GM12878 (cell line): ENCODE measurements around the gene PPP1R3C. TPM values are rescaled to one million over a fixed set of nuclear protein-coding genes. Genes with fewer than 3 reads are reported as not detected.

Experiments
- ATAC-seq: fragments of 200-7000 bp; cut with Tn5 transposase; 3 replicates; pipeline ENCODE4 v1.9.1; 2020; ENCODE audit warnings: mild to moderate bottlenecking, moderate library complexity
- BruUV-seq: library from RNA; stranded (reverse); fragments of 400-500 nt; replicated peaks from 2 replicates; lab custom pipeline; 2021; lab: Mats Ljungman, UMichigan
- CTCF ChIA-PET: fragments of 300-600 bp; sonication (Branson Sonifier 250); formaldehyde crosslinking; extraction: SDS; loops from one replicate; lab custom pipeline; 2021; ENCODE audit warnings: inconsistent platforms; lab: Yijun Ruan, JAX
- POLR2A ChIA-PET: fragments of 350-600 bp; formaldehyde crosslinking; extraction: SDS; loops from one replicate; lab custom pipeline; 2021; ENCODE audit warnings: inconsistent platforms; lab: Charles Lee
- RAD21 ChIA-PET: fragments of 300-600 bp; sonication (Branson Sonifier 250); formaldehyde crosslinking; loops from one replicate; lab custom pipeline; 2023; ENCODE audit warnings: antibody characterized with exemption; ENCODE audit not compliant: unreplicated experiment; lab: Charles Lee
- SMC1A ChIA-PET: fragments of 300-600 bp; sonication (Branson Sonifier 250); formaldehyde crosslinking; loops from one replicate; lab custom pipeline; 2023; ENCODE audit not compliant: unreplicated experiment, uncharacterized antibody; lab: Charles Lee
- DNase-seq: peaks from one replicate; pipeline ENCODE4 v3.0.0-alpha.2; 2011; ENCODE audit warnings: low read depth, low spot score
- FAIRE-seq: peaks from 3 replicates; lab custom pipeline; 2011; peaks lifted over from hg19 to GRCh38; lab: Jason Lieb, UNC
- H2AFZ ChIP-seq: 2 replicates; pipeline ENCODE4 v1.6.0; 2011; ENCODE audit warnings: low read depth, low read length, control low read depth; ENCODE audit not compliant: control insufficient read depth
- H3K27ac ChIP-seq: 2 replicates; pipeline ENCODE4 v1.5.1; 2011; ENCODE audit warnings: control low read depth; ENCODE audit not compliant: control insufficient read depth, insufficient read depth
- H3K27me3 ChIP-seq, 2 experiments: replicated peaks in 1 of 2; 2 replicates each; pipeline versions ENCODE4 v1.6.0 to v1.6.1; 2011; ENCODE audit warnings: low read length in 1 of 2; ENCODE audit not compliant: control insufficient read depth in 2 of 2, insufficient read depth in 2 of 2
- H3K36me3 ChIP-seq, 2 experiments: 2 replicates each; pipeline ENCODE4 v1.5.1; 2011; ENCODE audit warnings: low read length in 1 of 2; ENCODE audit not compliant: control insufficient read depth in 2 of 2, insufficient read depth in 2 of 2
- H3K4me1 ChIP-seq: 2 replicates; pipeline ENCODE4 v1.6.1; 2011; ENCODE audit warnings: mild to moderate bottlenecking, low read length, moderate library complexity, mixed read lengths; ENCODE audit not compliant: control insufficient read depth, insufficient read depth
- H3K4me2 ChIP-seq: 2 replicates; pipeline ENCODE4 v1.6.0; 2011; ENCODE audit warnings: control low read depth; ENCODE audit not compliant: control insufficient read depth, insufficient read depth
- H3K4me3 ChIP-seq: fragments of 200-600 bp; sonication (generic); 2 replicates; pipeline ENCODE4 v1.5.1; 2016
- H3K79me2 ChIP-seq: 2 replicates; pipeline ENCODE4 v1.6.0; 2011; ENCODE audit warnings: low read length; ENCODE audit not compliant: control insufficient read depth, insufficient read depth
- H3K9ac ChIP-seq: 2 replicates; pipeline ENCODE4 v1.8.0; 2011; ENCODE audit warnings: low read length, control low read depth, mixed read lengths; ENCODE audit not compliant: control insufficient read depth, insufficient read depth
- H3K9me3 ChIP-seq: replicated peaks from 3 replicates; pipeline ENCODE4 v1.5.1; 2011; ENCODE audit warnings: mild to moderate bottlenecking, low read length; ENCODE audit not compliant: control insufficient read depth, insufficient read depth
- H4K20me1 ChIP-seq: 2 replicates; pipeline ENCODE4 v1.6.0; 2011; ENCODE audit not compliant: control insufficient read depth, insufficient read depth
- BRCA1 ChIP-seq: IDR thresholded peaks from 2 replicates; pipeline ENCODE4 v1.6.1; 2011; ENCODE audit warnings: low read depth, low read length, improper control_type of control experiment
- NFYA ChIP-seq: IDR thresholded peaks from 2 replicates; pipeline ENCODE4 v1.6.1; 2011; ENCODE audit warnings: low read depth, mild to moderate bottlenecking, low read length, improper control_type of control experiment, borderline replicate concordance
- NFYB ChIP-seq: IDR thresholded peaks from 2 replicates; pipeline ENCODE4 v1.6.1; 2011; ENCODE audit warnings: low read depth, mild to moderate bottlenecking, low read length, improper control_type of control experiment, moderate library complexity; ENCODE audit not compliant: insufficient read depth
- RAD21 ChIP-seq: IDR thresholded peaks from 2 replicates; pipeline ENCODE4 v1.6.1; 2011; ENCODE audit warnings: mild to moderate bottlenecking, low read depth, low read length, moderate library complexity; ENCODE audit not compliant: insufficient read depth
- RAD51 ChIP-seq: fragments of 450-650 bp; IDR thresholded peaks from 2 replicates; pipeline ENCODE4 v1.6.1; 2016; ENCODE audit warnings: moderate library complexity, mild to moderate bottlenecking, inconsistent platforms
- WGBS: methylation state at CpG from one replicate; pipeline ENCODE4 v1.1.6; 2016; ENCODE audit warnings: low lambda C conversion rate; ENCODE audit not compliant: insufficient replicate concordance, insufficient coverage; ENCODE audit errors: missing lambda C conversion rate; 5-methylcytosine and 5-hydroxymethylcytosine counted together
- in situ Hi-C: fragments of 300-500 bp; cut with MboI; formaldehyde crosslinking; loops from 9 replicates; pipeline ENCODE4 v1.14.3; 2018; ENCODE audit warnings: mixed read lengths
- intact Hi-C: fragments of 100-400 bp; cut with micrococcal nuclease; formaldehyde crosslinking; loops from one replicate; pipeline ENCODE4 v1.14.2; 2022; ENCODE audit not compliant: unreplicated experiment
- polyA plus RNA-seq, 11 experiments: library from polyadenylated mRNA; depleted of rRNA in 4 of 11; unstranded in 6 of 11; stranded (reverse) in 5 of 11; fragments of >200 nt; fragmentation: Nextera tagmentation in 4 of 11; fragmentation: Illumina TruSeq in 1 of 11; extraction: Ambion mirVana in 4 of 11; extraction: Trizol in 1 of 11; gene quantifications; 1 replicate in 1 of 11; 2 replicates in 10 of 11; pipeline versions ENCODE4 v1.2.1 to v1.2.3, GENCODE V29; 2011 to 2016; ENCODE audit warnings: inconsistent platforms in 2 of 11, missing spikeins in 2 of 11, low read depth in 1 of 11
- total RNA-seq, 4 experiments: library from RNA; depleted of rRNA in 3 of 4; stranded (reverse); fragments of >200 nt in 3 of 4; fragmentation: Illumina TruSeq in 1 of 4; extraction: Trizol in 1 of 4; gene quantifications; 2 replicates each; pipeline versions ENCODE4 v1.2.1 to v1.2.3, GENCODE V29; 2013 to 2021
- TF ChIP-seq, protein P1 (sequence below): fragments of 450-650 bp; IDR thresholded peaks from 2 replicates; pipeline ENCODE4 v1.6.1; 2016; ENCODE audit warnings: mild to moderate bottlenecking, moderate library complexity, borderline replicate concordance
- TF ChIP-seq, protein P2 (sequence below): IDR thresholded peaks from 2 replicates; pipeline ENCODE4 v1.6.1; 2012; ENCODE audit warnings: low read depth, low read length, improper control_type of control experiment
- TF ChIP-seq, protein P3 (sequence below): IDR thresholded peaks from 2 replicates; pipeline ENCODE4 v1.6.1; 2012; ENCODE audit warnings: low read depth, low read length, improper control_type of control experiment

Gene PPP1R3C
- total and polyA plus RNA-seq, 10 of the 15 experiments (the other 5 are each of a cell fraction or from before 2014, with no cell fraction given): 0.01 to 0.08 (median 0.04) TPM; not detected in 6

DNA sequence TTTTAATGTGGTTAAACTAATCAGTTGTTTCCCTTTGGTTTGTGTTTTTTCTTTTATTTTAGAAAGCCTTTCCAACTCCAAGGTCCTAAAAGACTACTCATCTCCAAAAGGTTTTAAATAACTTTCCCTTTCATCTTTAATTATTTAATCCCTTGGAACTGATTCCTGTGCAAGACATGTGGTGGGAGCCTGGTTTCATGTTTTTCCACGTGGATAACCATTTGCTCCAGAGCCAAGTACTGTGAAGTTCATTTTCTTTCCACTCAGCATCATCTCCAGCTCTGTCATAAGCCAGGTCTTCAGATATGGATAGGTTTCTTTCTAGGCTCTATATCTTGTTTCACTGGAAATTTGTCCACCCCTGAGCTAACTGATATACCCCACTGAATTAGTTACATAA lies 16.7 kb downstream of the PPP1R3C start:
- CTCF ChIA-PET: interaction anchor here (1.3 kb wide), 2 partner anchors 19 to 79 kb away, joined by 3 to 4 read pairs; no protein-coding TSS in a partner anchor
- Histone ChIP-seq H3K4me2 (no peak overlapping the region), H3K9ac (no peak overlapping the region), H3K4me3 (no peak overlapping the region), H4K20me1 (no peaks in the 10 kb centered on the region), H2AFZ (no peak overlapping the region), H3K27ac (no peak overlapping the region), H3K27me3 (no peaks in the 10 kb centered on the region; a peak in 1 of 4 replicates), H3K9me3 (no peaks in the 10 kb centered on the region), H3K79me2 (no peaks in the 10 kb centered on the region), H3K36me3 (no peaks in the 10 kb centered on the region), H3K4me1 (no peaks in the 10 kb centered on the region)
- in situ Hi-C loops (no loop called here), intact Hi-C loops (no loop called here)
- SMC1A ChIA-PET: interaction anchor here (1.2 to 1.8 kb wide), 2 partner anchors 11 to 19 kb away, joined by 5 read pairs; no protein-coding TSS in a partner anchor
- POLR2A ChIA-PET: no interaction called here
- no peak for TF ChIP-seq NFYB
- FAIRE-seq (no peak), ATAC-seq (no peak), DNase-seq (no peak)
- no TSS peak for BruUV-seq
- RAD21 ChIA-PET: no interaction called here
- WGBS: 0% methylated on average over 1 of the region's 1 CpG

DNA sequence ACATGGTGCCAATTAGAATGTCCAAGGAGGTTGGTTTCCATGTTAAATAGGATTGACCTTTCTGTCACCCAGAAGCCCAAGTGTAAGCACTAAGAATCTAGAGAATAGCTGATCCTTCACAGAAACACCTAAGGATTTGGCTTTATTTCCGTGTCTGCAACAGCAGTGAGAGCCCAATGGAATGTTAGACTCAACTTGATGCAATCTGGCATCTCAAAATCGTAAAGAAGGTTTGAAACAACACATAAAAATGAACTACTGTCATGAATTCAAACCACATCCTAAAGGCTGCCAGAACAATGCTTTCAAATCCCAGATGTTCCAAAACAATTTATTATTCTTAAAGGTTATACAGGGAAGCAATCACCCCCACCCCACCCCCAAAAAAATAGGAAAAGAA lies 18.6 kb downstream of the PPP1R3C start:
- H3K27me3 ChIP-seq: no peaks in the 10 kb centered on the region; a peak in 1 of 4 replicates
- H3K9ac ChIP-seq: no peak overlapping the region
- DNase-seq (no peak), FAIRE-seq (no peak), ATAC-seq (no peak)
- no peak overlapping the region for H3K4me3 ChIP-seq
- H3K9me3 ChIP-seq: no peaks in the 10 kb centered on the region
- intact Hi-C loops (no loop called here), in situ Hi-C loops (no loop called here)
- H3K4me1 ChIP-seq: no peaks in the 10 kb centered on the region
- H3K79me2 ChIP-seq: no peaks in the 10 kb centered on the region
- 0% methylated on average over 2 of the region's 2 CpGs for WGBS
- ChIA-PET CTCF (no interaction called here), SMC1A (no interaction called here), RAD21 (no interaction called here), POLR2A (no interaction called here)
- H4K20me1 ChIP-seq: no peaks in the 10 kb centered on the region
- H3K4me2 ChIP-seq: no peak overlapping the region
- no peak overlapping the region for H2AFZ ChIP-seq
- BruUV-seq: no TSS peak
- no peaks in the 10 kb centered on the region for H3K36me3 ChIP-seq
- no peak overlapping the region for H3K27ac ChIP-seq
- TF ChIP-seq, protein P1, sequence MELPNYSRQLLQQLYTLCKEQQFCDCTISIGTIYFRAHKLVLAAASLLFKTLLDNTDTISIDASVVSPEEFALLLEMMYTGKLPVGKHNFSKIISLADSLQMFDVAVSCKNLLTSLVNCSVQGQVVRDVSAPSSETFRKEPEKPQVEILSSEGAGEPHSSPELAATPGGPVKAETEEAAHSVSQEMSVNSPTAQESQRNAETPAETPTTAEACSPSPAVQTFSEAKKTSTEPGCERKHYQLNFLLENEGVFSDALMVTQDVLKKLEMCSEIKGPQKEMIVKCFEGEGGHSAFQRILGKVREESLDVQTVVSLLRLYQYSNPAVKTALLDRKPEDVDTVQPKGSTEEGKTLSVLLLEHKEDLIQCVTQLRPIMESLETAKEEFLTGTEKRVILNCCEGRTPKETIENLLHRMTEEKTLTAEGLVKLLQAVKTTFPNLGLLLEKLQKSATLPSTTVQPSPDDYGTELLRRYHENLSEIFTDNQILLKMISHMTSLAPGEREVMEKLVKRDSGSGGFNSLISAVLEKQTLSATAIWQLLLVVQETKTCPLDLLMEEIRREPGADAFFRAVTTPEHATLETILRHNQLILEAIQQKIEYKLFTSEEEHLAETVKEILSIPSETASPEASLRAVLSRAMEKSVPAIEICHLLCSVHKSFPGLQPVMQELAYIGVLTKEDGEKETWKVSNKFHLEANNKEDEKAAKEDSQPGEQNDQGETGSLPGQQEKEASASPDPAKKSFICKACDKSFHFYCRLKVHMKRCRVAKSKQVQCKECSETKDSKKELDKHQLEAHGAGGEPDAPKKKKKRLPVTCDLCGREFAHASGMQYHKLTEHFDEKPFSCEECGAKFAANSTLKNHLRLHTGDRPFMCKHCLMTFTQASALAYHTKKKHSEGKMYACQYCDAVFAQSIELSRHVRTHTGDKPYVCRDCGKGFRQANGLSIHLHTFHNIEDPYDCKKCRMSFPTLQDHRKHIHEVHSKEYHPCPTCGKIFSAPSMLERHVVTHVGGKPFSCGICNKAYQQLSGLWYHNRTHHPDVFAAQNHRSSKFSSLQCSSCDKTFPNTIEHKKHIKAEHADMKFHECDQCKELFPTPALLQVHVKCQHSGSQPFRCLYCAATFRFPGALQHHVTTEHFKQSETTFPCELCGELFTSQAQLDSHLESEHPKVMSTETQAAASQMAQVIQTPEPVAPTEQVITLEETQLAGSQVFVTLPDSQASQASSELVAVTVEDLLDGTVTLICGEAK: no peak
- TF ChIP-seq, protein P2, sequence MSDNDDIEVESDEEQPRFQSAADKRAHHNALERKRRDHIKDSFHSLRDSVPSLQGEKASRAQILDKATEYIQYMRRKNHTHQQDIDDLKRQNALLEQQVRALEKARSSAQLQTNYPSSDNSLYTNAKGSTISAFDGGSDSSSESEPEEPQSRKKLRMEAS: no peak
- no peak for TF ChIP-seq RAD21
- no peak for TF ChIP-seq BRCA1
- TF ChIP-seq RAD51: no peak
- TF ChIP-seq NFYA: no peak
- TF ChIP-seq, protein P3, sequence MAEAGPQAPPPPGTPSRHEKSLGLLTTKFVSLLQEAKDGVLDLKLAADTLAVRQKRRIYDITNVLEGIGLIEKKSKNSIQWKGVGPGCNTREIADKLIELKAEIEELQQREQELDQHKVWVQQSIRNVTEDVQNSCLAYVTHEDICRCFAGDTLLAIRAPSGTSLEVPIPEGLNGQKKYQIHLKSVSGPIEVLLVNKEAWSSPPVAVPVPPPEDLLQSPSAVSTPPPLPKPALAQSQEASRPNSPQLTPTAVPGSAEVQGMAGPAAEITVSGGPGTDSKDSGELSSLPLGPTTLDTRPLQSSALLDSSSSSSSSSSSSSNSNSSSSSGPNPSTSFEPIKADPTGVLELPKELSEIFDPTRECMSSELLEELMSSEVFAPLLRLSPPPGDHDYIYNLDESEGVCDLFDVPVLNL: no peak
